ENCODE measurements around the gene PCDHA11. TPM values are rescaled to one million over a fixed set of nuclear protein-coding genes. Genes with fewer than 3 reads are reported as not detected.

The PCDHA11 gene
- total and polyA plus RNA-seq, 2 donors: 0.06 to 1.6 TPM

Other genes with a start within 250 kb of the PCDHA11 start
- 57.6 TPM for gene CD14, start 235.8 kb upstream of the PCDHA11 start, total RNA-seq
- gene CD14, start 235.8 kb upstream of the PCDHA11 start, polyA plus RNA-seq: 60.6 TPM
- 12.2 TPM for gene TMCO6, start 229.5 kb upstream of the PCDHA11 start, total RNA-seq
- gene TMCO6, start 229.5 kb upstream of the PCDHA11 start, polyA plus RNA-seq: 22.3 TPM
- 34.7 TPM for gene NDUFA2, start 221.3 kb upstream of the PCDHA11 start, total RNA-seq
- gene NDUFA2, start 221.3 kb upstream of the PCDHA11 start, polyA plus RNA-seq: 117 TPM
- 58.7 TPM for gene IK, start 221.1 kb upstream of the PCDHA11 start, total RNA-seq
- gene IK, start 221.1 kb upstream of the PCDHA11 start, polyA plus RNA-seq: 113 TPM
- 12.7 TPM for gene WDR55, start 204.1 kb upstream of the PCDHA11 start, total RNA-seq
- 13.5 TPM for gene WDR55, start 204.1 kb upstream of the PCDHA11 start, polyA plus RNA-seq
- gene DND1, start 195.4 kb upstream of the PCDHA11 start, total RNA-seq: not detected
- 0.96 TPM for gene DND1, start 195.4 kb upstream of the PCDHA11 start, polyA plus RNA-seq
- gene HARS1, start 177.6 kb upstream of the PCDHA11 start, total RNA-seq: 31.9 TPM
- gene HARS1, start 177.6 kb upstream of the PCDHA11 start, polyA plus RNA-seq: 50.5 TPM
- 28.1 TPM for gene HARS2, start 177.5 kb upstream of the PCDHA11 start, total RNA-seq
- gene HARS2, start 177.5 kb upstream of the PCDHA11 start, polyA plus RNA-seq: 24.9 TPM
- gene ZMAT2, start 168.5 kb upstream of the PCDHA11 start, total RNA-seq: 25.9 TPM
- 74.1 TPM for gene ZMAT2, start 168.5 kb upstream of the PCDHA11 start, polyA plus RNA-seq
- gene PCDHA1, start 82.8 kb upstream of the PCDHA11 start, total RNA-seq: 0.21 TPM
- 0.03 TPM for gene PCDHA1, start 82.8 kb upstream of the PCDHA11 start, polyA plus RNA-seq
- gene PCDHA2, start 74.1 kb upstream of the PCDHA11 start, total RNA-seq: 0.37 TPM
- gene PCDHA2, start 74.1 kb upstream of the PCDHA11 start, polyA plus RNA-seq: 0.08 TPM
- 0.63 TPM for gene PCDHA3, start 67.9 kb upstream of the PCDHA11 start, total RNA-seq
- 0.41 TPM for gene PCDHA3, start 67.9 kb upstream of the PCDHA11 start, polyA plus RNA-seq
- gene PCDHA4, start 61.9 kb upstream of the PCDHA11 start, total RNA-seq: 1.1 TPM
- 0.28 TPM for gene PCDHA4, start 61.9 kb upstream of the PCDHA11 start, polyA plus RNA-seq
- gene PCDHA5, start 47.3 kb upstream of the PCDHA11 start, total RNA-seq: 0.69 TPM
- 0.05 TPM for gene PCDHA5, start 47.3 kb upstream of the PCDHA11 start, polyA plus RNA-seq
- 0.95 TPM for gene PCDHA6, start 41.0 kb upstream of the PCDHA11 start, total RNA-seq
- 0.22 TPM for gene PCDHA6, start 41.0 kb upstream of the PCDHA11 start, polyA plus RNA-seq
- gene PCDHA7, start 34.7 kb upstream of the PCDHA11 start, total RNA-seq: 0.26 TPM
- gene PCDHA7, start 34.7 kb upstream of the PCDHA11 start, polyA plus RNA-seq: 0.14 TPM
- 0.21 TPM for gene PCDHA8, start 27.8 kb upstream of the PCDHA11 start, total RNA-seq
- gene PCDHA8, start 27.8 kb upstream of the PCDHA11 start, polyA plus RNA-seq: 0.06 TPM
- gene PCDHA9, start 20.6 kb upstream of the PCDHA11 start, total RNA-seq: 0.90 TPM
- 0.03 TPM for gene PCDHA9, start 20.6 kb upstream of the PCDHA11 start, polyA plus RNA-seq
- 1.1 TPM for gene PCDHA10, start 13.1 kb upstream of the PCDHA11 start, total RNA-seq
- gene PCDHA10, start 13.1 kb upstream of the PCDHA11 start, polyA plus RNA-seq: 0.13 TPM
- 0.90 TPM for gene PCDHA12, start 6.4 kb downstream of the PCDHA11 start, total RNA-seq
- gene PCDHA12, start 6.4 kb downstream of the PCDHA11 start, polyA plus RNA-seq: 0.03 TPM
- gene PCDHA13, start 13.2 kb downstream of the PCDHA11 start, total RNA-seq: 0.74 TPM
- gene PCDHA13, start 13.2 kb downstream of the PCDHA11 start, polyA plus RNA-seq: 0.18 TPM
- gene PCDHAC1, start 57.3 kb downstream of the PCDHA11 start, total RNA-seq: 1.5 TPM
- 0.13 TPM for gene PCDHAC1, start 57.3 kb downstream of the PCDHA11 start, polyA plus RNA-seq
- gene PCDHAC2, start 97.5 kb downstream of the PCDHA11 start, total RNA-seq: 3.0 TPM
- gene PCDHAC2, start 97.5 kb downstream of the PCDHA11 start, polyA plus RNA-seq: 0.67 TPM
- gene PCDHB1, start 182.4 kb downstream of the PCDHA11 start, total RNA-seq: 0.16 TPM
- 0.01 TPM for gene PCDHB1, start 182.4 kb downstream of the PCDHA11 start, polyA plus RNA-seq
- 3.4 TPM for gene PCDHB2, start 225.7 kb downstream of the PCDHA11 start, total RNA-seq
- gene PCDHB2, start 225.7 kb downstream of the PCDHA11 start, polyA plus RNA-seq: 3.4 TPM
- gene PCDHB3, start 231.5 kb downstream of the PCDHA11 start, total RNA-seq: 4.6 TPM
- 1.3 TPM for gene PCDHB3, start 231.5 kb downstream of the PCDHA11 start, polyA plus RNA-seq